OCI-LY3 (cell line): ENCODE results near the gene ZSCAN2.

Experiments
- EZH2phosphoT487 ChIP-seq: fragments of 200-600 bp; shearing (Covaris generic); IDR thresholded peaks from 2 replicates; pipeline ENCODE4 v1.6.1; 2018; ENCODE audit warnings: antibody characterized with exemption, mixed run types, low read depth
- TF ChIP-seq, protein P1 (sequence below): fragments of 200-600, 300-600 bp; sonication (generic); IDR thresholded peaks from 2 replicates; pipeline ENCODE4 v1.5.1; 2014; ENCODE audit warnings: antibody characterized with exemption, low read length, low read depth

DNA sequence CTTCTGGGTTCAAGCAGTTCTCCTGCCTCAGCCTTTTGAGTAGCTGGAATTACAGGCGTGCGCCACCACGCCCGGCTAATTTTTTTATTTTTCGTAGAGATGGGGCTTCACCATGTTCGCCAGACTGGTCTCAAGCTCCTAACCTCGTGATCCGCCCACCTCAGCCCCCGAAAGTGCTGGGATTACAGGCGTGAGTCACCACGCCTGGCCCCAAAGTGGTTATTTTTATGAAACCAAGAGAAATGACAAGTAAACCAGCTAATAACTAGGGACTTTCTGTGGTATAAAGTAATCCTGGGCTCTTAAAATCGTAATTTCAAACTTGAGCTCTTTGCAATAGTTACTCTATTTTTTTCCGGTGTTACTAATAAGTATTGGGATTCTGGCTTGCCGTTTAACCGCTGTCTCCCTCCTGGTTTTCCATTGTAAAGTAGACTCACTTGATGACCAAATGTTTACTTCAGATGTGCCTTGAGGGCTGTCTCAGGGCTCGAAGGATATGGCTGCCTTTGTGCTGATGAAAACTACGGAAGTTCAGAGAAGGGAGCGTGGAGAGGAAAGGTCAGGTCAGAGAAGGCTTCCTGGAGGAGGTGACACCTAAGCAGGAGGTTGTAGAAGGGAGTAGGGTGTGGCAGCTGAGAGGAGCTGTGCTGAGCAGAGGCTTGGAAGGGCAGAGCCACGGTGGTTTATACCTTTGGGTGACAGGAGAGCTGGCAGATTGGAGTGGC is 4.2 kb downstream of the ZSCAN2 start:
- TF ChIP-seq, protein P1, sequence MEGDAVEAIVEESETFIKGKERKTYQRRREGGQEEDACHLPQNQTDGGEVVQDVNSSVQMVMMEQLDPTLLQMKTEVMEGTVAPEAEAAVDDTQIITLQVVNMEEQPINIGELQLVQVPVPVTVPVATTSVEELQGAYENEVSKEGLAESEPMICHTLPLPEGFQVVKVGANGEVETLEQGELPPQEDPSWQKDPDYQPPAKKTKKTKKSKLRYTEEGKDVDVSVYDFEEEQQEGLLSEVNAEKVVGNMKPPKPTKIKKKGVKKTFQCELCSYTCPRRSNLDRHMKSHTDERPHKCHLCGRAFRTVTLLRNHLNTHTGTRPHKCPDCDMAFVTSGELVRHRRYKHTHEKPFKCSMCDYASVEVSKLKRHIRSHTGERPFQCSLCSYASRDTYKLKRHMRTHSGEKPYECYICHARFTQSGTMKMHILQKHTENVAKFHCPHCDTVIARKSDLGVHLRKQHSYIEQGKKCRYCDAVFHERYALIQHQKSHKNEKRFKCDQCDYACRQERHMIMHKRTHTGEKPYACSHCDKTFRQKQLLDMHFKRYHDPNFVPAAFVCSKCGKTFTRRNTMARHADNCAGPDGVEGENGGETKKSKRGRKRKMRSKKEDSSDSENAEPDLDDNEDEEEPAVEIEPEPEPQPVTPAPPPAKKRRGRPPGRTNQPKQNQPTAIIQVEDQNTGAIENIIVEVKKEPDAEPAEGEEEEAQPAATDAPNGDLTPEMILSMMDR: no peak
- no peak for TF ChIP-seq EZH2phosphoT487
